Pulmonary artery endothelial cell (primary cell): Measurements from ENCODE around the gene TAF3. TPM values are rescaled to one million over a fixed set of nuclear protein-coding genes. Genes with fewer than 3 reads are reported as not detected.
"Not testable (repeated sequence)": the region's sequence is repeated elsewhere in the genome, so short reads cannot be mapped to it uniquely, and the experiment has no call there.

Source experiments
- DNase-seq: peaks from one replicate; pipeline ENCODE4 v3.0.0-alpha.2; 2011; ENCODE audit warnings: low read depth, low spot score
- total RNA-seq: library from RNA; depleted of rRNA; stranded (reverse); fragments of >200 nt; gene quantifications from 2 replicates; pipeline ENCODE4 v1.2.3, GENCODE V29; 2014

The TAF3 gene
- total RNA-seq, 1 donor from 2014 or later = 1.6 TPM

DNA sequence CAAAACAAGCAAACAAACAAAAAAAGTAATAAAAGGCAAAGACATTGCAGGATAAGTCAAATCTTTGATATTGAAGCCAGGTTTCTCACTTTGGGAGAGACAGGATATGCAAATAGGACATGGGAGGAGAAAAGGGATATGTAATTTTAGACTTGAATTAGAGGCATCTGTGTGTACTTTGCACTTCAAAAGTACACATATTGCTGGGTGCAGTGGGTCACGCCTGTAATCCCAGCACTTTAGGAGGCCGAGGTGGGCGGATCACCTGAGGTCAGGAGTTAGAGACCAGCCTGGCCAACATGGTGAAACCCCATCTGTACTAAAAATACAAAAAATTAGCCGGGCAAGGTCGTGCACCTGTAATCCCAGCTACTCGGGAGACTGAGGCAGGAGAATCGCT is 6.6 kb upstream of the TAF3 start:
- DNase-seq = not testable (repeated sequence)

DNA sequence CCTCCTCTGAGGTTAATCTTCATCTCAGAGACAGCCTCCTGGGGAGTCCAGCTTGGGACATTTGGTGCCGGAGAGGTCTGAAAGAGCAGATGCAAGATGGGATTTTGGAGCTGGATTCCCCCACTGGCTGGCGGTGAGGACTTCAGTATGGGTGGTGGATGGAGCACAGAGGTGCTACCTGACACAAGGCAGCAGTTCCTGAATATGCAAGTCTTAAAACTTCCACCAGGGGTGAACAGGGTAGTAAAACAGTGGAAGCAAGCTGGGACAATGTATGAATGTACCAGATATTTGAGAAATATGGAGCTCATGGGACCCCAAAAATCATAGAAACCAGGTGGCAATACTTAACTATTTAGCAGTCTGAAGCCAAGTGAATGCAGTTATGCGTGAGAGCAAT is 4.8 kb upstream of the TAF3 start:
- no peak for DNase-seq

DNA sequence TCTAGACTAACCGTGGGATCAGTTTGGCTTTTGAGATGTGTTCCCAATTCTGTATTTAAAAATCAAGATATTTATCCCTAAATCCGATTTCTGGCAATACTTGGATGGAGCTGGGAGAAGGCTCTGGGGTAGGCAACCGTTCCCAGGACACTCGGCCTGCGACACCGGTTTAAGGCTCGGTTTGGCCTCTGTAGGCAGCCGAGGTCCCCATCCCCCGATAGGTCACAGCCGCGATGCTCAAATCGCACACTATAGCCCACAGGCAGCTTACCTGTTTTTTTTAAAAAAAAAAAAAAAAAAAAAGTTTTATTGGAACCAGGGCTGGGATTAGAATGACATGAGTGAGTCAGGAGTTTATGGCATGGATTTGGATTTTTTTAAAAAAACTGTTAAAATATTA is 729 bp upstream of the TAF3 start:
- DNase-seq = no peak

DNA sequence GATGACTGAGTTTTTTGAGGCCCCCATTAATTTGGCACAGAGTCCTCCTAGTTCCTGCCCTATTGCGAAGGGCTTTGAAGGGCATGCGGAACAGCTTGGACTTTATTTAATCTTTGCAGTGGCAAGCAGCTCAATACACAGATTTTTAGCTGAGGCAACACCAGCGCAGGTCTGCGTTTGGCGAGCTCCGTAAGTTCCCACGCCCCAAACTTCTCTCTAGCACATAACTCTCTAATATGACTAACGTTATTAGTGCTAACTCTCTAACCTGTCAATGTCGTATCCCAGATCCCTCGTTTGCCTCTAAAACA is 366 bp upstream of the TAF3 start:
- DNase-seq = no peak

DNA sequence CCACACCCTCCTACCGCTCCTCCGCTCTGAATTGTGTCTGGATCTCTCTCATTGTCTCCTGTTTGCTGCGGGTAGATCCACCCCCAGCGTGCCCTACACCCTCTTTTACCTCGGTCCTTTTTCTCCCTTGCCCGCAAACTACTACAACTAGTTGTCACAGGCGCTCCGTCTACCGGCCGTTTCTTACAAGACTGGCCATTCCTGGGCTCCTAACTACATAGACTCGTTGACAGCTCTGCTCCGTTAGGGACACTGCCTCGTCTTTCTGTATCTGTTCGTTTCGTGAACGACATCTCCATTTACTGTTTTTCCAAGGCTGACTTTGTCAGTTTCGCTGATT is 786 bp downstream of the TAF3 start:
- no peak for DNase-seq

DNA sequence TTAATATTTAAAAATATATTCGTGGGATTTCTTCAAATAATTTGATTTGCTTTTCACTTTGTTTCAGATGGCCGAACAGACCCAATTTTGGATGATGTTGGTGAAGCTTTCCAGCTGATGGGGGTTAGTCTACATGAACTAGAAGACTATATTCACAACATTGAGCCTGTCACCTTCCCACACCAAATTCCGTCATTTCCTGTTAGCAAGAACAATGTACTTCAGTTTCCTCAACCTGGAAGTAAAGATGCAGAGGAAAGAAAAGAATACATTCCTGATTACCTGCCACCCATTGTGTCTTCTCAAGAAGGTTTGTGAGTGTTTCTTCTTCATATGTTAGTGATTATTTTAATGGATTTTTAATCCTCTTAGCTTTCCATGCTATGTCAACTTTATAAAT is 5.9 kb downstream of the TAF3 start:
- no peak for DNase-seq

DNA sequence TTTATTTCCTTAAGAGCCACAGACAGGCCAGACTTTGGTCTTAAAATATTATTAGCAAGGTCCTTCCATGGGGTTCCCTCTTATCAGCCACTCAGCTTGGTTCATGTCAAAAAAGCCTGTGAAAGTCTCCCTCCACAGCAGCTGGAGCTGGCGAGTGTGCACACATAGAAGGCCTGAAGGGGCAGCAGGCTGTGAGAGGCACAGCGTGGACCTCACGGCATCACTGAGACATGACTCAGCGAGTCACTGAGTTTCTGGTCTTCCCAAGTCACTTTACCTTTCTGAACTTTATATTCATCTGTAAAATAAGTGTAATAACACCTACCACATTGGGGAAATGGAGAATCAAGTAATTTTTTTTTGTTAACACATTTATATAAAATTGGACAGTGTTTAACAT is 8.7 kb downstream of the TAF3 start:
- DNase-seq = no peak

DNA sequence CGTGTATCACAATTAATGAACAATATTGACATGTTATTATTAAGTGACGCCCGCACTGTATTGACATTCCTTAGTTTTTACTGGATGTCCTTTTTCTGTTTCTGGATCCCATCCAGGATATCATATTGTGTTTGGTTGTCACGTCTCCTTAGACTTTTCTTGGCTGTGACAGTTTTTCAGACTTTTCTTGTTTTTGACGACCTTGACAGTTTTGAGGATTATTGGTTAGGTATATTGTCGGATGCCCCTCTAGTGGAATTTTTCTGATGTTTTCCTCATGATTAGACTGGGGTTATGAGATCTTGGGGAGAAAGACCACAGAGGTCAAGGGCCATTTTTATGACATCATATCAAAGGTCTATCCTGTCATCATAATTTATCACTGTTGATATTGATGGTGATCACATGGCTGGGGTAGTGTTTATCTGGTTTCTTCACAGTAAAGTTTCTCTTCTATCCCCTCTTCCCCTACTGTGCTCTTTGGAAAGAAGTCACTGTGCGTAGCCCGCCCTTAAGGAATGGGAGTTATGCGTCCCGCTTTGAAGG is 11.1 kb downstream of the TAF3 start:
- DNase-seq = no peak

DNA sequence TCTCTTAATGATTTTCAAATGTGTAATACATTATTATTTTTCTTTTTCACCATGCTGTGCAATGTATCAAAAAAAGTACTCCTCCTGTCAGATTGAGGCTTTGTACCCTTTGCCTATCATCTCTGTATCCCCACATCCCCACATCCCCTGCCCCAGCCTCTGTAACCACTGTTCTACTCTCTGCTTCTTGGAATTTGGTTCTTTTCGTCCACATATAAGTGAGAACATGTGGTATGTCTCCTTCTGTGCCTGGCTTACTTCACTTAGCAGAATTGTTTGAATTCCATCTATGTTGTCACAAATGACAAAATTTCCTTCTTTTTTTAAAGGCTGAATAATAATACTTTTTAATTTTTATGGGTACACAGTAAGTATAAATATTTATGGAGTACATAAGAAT is 13.8 kb downstream of the TAF3 start:
- DNase-seq = no peak

DNA sequence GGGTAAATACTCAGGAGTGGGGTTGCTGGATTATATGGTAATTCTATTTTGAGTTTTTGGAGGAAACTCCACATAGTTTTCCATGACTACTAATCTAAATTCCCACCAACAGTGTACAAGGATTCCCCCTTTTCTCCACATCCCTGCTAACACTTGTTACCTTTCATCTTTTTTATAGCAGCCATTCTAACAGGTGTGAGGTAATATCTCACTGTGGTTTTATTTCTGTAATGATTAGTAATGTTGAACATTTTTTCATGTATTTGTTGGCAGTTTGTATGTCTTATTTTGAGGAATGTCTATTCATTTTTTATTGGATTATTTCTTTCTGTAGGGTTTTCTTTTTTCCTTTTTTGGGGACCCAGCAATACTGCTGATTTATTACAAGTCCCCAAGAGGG is 14.9 kb downstream of the TAF3 start:
- no peak for DNase-seq

DNA sequence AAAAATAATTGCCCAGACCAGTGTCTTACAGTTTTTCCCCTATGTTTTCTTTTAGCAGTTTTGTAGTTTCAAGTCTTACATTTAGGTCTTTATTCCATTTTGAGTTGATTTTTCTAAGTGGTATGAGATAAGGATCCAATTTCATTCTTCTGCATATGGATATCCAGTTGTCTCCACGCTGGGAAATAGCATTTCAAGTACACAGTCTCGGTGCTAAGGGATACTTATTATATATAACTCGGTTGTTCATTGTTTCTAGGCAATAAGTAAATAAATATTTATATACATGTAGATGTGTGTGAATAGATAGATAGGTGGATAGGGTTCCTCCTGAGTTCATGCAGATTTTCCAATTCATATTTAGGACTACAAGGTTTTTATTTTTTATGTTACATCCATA is 16.0 kb downstream of the TAF3 start:
- DNase-seq = no peak

DNA sequence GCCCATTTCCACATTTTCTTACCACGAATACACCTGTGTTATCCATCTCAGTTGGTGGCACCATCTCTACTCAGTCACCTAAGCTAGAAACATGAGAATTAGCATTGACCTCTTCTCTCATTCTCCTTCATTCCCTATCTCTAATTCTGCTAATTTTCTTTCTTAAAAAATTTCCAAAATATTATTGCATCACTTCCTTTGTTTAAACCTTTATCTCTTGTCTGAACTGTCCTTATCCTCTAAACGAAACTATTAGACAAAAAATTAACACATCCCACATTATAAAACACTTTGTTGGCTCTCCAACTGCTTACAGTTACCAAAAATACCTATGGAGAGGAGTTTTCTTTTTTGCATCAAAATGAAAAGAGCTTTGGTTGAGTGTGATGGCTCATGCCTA is 18.3 kb downstream of the TAF3 start:
- DNase-seq = no peak

DNA sequence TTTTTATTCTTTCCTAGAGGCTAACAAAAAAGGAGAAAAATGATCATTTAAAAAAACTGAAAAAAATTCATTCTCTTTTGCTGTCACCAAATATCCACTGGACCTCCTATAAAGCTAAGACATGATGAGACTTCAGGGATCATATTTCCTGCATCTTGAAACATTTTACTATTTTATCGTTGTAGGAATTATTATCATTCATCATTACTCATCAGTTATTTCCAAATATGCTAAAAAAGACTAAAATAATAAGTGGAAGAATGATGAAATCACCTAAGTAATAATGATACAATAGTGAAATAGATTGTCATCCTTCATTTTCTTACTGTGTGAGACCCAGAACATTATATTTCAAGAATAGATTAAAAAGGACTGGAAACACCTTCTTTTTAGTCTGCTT is 28.3 kb downstream of the TAF3 start:
- DNase-seq = no peak

DNA sequence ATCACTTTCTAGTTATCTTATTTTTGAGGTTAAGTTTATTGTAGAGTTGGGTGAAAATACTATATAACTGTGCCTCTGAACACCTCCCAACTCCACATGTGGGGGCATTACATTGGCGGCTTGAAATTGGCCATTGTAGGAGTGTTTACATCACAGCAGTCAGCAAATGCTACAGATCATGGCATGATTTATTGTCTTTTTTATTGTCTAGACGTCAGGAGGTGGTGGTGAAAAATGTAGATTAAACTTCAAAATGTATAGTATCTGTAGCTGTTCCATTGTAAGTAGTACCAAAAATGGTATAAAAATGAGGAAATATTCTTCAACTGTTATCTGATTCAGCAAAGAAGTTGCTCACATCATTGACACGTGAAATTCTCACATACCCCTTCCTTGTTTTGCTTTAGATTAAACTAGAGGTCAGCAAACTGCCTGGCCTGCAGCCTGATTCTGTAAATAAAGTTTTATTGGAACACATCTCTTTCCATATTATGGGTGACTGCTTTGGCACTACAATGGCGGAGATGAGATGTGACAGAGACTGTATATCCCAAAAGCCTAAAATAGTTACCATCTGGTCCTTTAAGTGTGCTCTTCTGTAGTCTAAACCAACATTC is 35.0 kb downstream of the TAF3 start:
- no peak for DNase-seq

DNA sequence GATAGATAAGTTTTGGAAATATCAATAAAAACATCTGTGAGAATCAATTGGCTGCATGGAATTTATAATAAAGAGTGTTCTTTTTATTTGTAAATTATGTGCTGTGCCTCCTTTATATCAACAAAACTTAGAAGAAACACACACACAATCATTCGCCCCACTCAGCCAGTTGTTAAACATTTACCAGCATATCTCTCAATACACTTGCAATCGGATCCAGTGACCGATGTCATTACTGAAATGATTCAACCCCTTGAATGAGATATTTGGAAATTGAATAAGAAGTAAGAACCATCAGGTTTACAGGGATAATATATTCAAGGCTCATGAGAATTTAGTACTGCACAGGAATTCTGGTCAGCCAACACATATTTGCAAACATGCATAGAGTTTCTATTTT is 35.6 kb downstream of the TAF3 start:
- DNase-seq = no peak

DNA sequence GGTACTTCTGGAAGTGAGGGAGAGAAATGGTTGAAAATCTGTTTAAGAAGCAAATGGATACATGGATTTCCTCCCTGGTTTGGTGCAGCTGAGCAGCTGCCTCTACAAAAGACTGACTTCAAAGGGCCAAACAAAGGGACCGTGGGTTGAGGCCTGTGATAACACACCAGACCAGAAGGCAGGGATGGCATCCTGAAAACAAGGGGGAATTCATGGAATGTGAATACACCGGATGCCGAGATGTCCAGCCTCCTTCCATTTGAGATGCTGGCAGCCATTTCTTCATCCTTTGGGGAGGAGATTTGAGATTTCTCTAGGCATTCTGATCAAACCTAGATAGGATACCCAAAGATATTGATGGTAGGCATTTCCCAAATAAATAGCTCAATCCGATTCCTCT is 36.9 kb downstream of the TAF3 start:
- DNase-seq = no peak

DNA sequence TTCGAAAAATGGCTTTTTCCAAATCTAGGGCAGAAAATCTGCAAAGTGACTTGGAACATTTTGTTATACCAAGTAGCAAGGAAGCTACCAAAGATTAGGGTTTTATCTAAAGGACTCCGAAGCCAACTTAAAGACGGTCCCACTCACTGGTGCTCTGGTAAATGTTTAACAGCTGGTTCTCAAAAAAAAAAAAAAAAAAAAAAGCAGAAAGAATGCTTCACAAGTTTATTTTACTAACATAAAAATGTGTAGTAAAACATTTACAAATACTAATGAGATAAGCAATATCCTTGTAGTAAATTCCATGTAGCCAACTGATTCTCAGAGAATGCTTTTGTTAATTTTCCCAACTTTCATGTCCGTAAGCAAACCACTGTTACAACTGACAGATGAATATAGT is 38.4 kb downstream of the TAF3 start:
- DNase-seq = no peak

DNA sequence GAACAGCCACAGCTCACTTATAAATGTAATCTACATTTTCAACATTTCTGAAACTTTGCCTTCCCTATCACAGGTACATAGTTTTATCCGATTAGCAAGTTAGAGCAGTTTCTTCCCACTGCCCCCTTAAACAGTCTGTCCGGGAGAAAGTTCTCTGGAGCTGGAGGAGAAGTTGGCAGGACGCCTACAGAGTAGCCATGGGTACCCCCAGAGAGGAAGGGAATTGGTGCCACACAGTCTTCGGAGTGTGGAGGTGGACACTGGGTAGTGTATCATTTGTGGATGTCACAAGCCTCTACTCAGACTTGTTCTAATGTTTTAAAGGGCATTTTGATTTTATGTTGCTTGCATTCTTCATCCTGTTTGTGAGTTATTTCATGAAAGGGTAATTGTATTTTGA is 39.0 kb downstream of the TAF3 start:
- no peak for DNase-seq

DNA sequence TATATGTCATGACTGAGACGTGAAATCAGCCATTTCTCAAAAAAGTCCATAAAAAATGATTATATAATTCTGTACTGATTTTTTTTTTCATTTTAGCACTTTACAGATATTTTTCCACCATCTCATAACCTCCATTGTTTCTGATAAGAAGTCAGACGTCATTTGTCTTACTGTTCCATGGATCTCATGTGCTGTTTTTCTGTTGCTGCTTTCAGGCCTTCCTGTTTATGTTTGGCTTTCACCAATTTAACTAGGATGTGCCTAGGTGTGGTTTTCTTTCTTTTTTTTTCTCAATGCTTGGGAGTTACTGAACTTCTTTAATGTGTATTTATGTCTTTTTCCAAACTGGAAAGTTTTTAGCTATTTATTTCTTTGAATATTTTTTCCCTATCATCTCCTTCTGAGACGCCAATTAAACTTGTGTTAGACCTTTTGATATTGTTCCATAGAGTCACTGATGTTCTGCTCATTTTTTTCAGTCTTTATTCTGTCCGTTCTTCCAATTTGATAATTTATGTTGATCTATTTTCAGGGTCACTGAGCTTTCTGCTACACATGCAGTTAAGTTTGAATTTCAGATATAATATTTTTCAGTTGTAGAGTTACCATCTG is 43.3 kb downstream of the TAF3 start:
- no peak for DNase-seq

DNA sequence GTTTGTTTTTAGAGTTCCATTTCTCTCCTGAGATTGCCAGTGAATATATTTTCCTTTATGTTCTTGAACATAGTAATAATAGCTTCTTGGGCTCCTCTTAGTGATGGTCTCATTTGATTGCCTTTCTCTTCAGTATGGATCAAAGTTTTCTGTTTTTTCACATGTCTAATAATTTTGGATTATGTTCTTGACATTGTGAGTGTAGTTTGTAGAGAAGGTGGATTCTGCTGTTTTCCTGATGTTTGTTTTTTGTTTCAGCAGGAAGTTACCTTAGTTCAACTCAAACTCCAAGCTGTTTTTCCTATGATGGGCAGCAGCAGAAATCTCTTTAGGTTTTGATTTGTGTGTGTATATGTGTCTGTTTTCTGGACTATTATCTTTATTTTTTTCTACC is 43.8 kb downstream of the TAF3 start:
- DNase-seq = no peak

DNA sequence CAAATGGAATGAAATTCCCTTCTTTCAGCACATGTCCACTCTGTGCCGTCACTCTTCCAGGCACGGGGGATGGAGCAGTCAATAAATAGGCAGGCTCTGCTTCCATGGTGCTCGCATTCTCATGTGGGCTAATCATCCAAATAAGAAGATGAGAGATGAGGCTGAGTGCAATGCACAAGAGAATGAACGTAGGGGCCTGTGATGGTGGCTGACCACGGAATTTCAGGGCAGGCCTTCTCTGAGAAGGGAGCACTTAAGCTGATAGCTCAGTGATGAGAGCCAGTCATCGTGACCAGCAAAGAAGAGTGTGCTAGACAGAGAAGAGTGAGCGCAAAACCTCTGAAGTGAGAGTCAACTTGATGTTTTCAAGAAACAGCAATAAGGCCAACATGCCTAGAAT is 47.9 kb downstream of the TAF3 start:
- DNase-seq = no peak

DNA sequence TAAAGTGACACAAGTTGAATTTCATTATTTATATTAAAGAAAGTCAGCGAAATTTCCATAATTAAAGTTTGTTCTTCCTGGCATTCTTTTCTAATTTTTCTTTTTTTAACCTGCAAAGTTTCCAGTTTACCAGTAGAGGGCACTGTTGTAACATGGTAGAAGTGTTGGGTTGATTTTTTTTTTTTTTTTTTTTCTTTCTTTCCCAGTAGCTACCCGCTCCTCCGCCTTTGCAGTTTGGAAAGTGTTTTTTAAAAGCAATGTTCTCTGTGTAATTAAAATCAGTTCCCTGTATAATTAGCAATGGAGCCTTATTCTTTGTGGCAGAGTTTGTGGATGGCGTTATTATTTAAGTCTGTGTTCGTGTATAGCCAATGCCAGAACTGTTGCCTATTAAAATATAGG is 53.7 kb downstream of the TAF3 start:
- DNase-seq = no peak

DNA sequence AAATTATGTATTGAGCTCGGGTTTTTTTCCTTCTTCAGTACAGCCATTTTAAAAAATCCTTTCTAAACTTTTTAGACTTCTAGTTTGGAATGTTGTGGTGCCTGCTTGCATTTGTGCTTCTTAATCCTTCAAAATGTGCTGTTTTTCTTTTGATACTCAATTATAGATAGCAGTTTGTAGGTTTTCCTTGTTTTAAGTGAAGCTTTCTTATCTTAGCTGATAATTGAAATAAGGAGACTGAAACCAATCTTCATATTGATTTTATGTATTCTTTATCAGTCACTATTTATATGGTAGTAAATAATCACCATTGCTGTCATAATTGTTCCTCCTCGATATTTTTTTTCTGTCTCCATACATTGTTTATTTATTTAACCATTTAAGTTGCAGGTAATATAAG is 56.6 kb downstream of the TAF3 start:
- DNase-seq = no peak

DNA sequence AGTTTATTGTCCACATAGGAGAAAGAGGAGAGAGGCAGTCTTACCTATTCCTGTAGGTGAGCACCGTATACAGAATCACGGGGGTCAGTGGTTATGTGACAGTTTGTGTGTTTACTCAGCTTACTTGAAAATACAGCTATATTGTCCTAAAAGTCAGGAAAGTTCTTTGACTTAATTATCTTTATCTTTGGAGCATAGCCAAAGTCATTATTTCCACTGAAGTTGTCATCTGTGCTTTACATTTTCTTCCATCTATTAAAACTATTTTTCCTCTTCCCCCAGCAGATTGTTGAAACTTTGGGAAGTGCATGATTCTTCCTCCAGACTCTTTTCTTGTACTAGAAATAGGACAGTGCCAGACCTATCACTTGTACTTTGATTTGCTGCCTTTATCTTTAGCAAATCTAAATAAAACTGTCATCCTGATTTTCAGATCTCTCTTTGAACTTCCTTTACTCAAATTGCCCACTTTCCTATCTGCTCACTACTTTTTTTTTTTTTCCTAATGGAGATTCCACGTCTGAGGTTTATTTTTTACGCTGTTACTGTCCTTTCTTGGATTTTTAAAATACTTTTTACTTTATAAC is 58.3 kb downstream of the TAF3 start:
- no peak for DNase-seq
